Stomach (tissue), 9 donors: ENCODE data around the gene TTC7B. TPM values are rescaled to one million over a fixed set of nuclear protein-coding genes. Genes with fewer than 3 reads are reported as not detected.

Experiments used
- DNase-seq, 2 donors: peaks; one replicate each; pipeline versions ENCODE4 v3.0.0 to v3.0.0-alpha.2; 2013 to 2019
- H3K27ac ChIP-seq, 5 donors: fragments of 200-600 bp in 4 of 5; sonication (generic) in 4 of 5; one replicate each; pipeline ENCODE4 v1.5.1; 2013 to 2019; ENCODE audit warnings: mild to moderate bottlenecking in 1 of 5, moderate library complexity in 1 of 5
- H3K27me3 ChIP-seq, 3 donors: fragments of 200-600 bp; sonication (generic); one replicate each; pipeline ENCODE4 v1.5.1; 2017 to 2019; ENCODE audit warnings: mixed run types in 1 of 3
- H3K36me3 ChIP-seq, 4 donors: fragments of 200-600 bp; sonication (generic); 1 replicate in 3 of 4; 2 replicates in 1 of 4; pipeline ENCODE4 v1.5.1; 2016 to 2019
- H3K4me1 ChIP-seq, 4 donors: fragments of 200-600 bp; sonication (generic); one replicate each; pipeline ENCODE4 v1.5.1; 2016 to 2019
- H3K4me3 ChIP-seq, 4 donors: fragments of 200-600 bp; sonication (generic) in 3 of 4; one replicate each; pipeline ENCODE4 v1.5.1; 2016 to 2019; ENCODE audit warnings: mild to moderate bottlenecking in 1 of 4
- H3K9me3 ChIP-seq, 4 donors: fragments of 200-600 bp; sonication (generic); one replicate each; pipeline ENCODE4 v1.5.1; 2016 to 2019
- CTCF ChIP-seq, 7 experiments: fragments of 450-650 bp in 4 of 7; fragments of 200-600 bp in 3 of 7; sonication (generic) in 3 of 7; IDR thresholded peaks; one replicate each; pipeline ENCODE4 v1.5.1; 2016 to 2019; ENCODE audit warnings: antibody characterized with exemption in 7 of 7, control low read depth in 2 of 7, mild to moderate bottlenecking in 1 of 7
- EP300 ChIP-seq: sonication (generic); formaldehyde crosslinking; IDR thresholded peaks from one replicate; pipeline ENCODE4 v1.6.1; 2017; ENCODE audit warnings: antibody characterized with exemption
- POLR2A ChIP-seq, 4 donors: fragments of 450-650 bp; IDR thresholded peaks; one replicate each; pipeline ENCODE4 v1.6.1; 2016; ENCODE audit warnings: antibody characterized with exemption in 4 of 4, control low read depth in 2 of 4, mild to moderate bottlenecking in 1 of 4, moderate library complexity in 1 of 4
- POLR2AphosphoS5 ChIP-seq, 3 donors: sonication (generic); formaldehyde crosslinking; IDR thresholded peaks; one replicate each; pipeline ENCODE4 v1.6.1; 2016; ENCODE audit warnings: antibody characterized with exemption in 3 of 3
- WGBS, 5 donors: extraction: QIAGEN DNeasy Blood & Tissue Kit in 3 of 5; methylation state at CpG; one replicate each; pipeline versions ENCODE4 v1.1.5 to v1.1.7; 2013 to 2018; 5-methylcytosine and 5-hydroxymethylcytosine counted together
- intact Hi-C: fragments of 100-400 bp; cut with DNase I; formaldehyde crosslinking; loops from one replicate; pipeline ENCODE4 v1.15.1; 2023; ENCODE audit warnings: low total_unique reads
- polyA plus RNA-seq, 3 donors: library from polyadenylated mRNA; stranded (reverse); fragments of 200-250 nt; gene quantifications; one replicate each; pipeline ENCODE4 v1.2.3, GENCODE V29; 2013
- total RNA-seq, 5 donors: library from RNA; depleted of rRNA; stranded (reverse); fragments of >200 nt; gene quantifications; one replicate each; pipeline versions ENCODE4 v1.1.0 to v1.2.3, GENCODE V29; 2014 to 2016
- donor health status: healthy with polysubstance abuse.
- donor health status: Bipolar disorder and iron deficiency.
- donor health status: healthy.

The TTC7B gene
- total and polyA plus RNA-seq, 8 donors, result 6.8 to 110 (median 17.7) TPM

DNA sequence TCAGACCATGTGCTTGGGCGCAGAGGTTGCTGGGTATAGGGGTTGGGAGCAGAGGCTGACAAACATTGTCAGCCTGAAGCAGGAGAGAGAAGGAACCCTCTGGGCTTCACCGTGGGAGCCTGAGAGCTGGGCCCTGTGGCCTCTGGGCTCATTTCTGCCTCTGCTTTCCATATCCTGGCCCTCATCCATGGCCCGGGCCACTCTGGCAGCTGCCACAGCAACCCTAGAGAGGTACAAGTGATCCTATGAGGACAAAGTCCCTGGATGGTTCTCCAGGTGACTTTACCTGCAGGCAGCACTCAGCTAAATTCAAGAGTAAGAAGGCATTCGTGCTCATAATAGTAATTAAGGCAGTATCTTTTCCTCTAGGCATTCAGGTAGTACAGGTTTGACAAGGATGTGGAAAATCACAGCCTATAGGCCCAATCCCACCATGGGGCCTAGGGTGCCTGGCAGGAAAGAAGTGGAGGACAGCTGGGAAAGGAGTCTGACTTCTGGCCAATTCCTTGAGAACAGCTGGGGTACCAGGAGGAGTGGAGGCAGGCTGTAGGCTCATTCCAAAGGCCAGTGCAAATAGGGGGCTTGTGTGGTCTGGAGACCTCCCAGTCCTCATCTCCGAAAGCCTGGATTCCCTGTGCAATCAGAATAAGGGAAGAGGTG, 3.6 kb upstream of the TTC7B start:
- Histone ChIP-seq H3K27me3 (no peaks in the 10 kb centered on the region), H3K4me1 (peaks cover 12 to 17% (median 15%) of the 10 kb centered on the region in 4 donors), H3K4me3 (no peak overlapping the region), H3K27ac (no peak overlapping the region), H3K9me3 (peaks cover 4 to 21% (median 18%) of the 10 kb centered on the region in 4 donors), H3K36me3 (no peaks in the 10 kb centered on the region)
- peak; percentile 47 to 66 for DNase-seq
- intact Hi-C loops, result no loop called here
- TF ChIP-seq EP300 (no peak), POLR2A (IDR thresholded peaks at IDR 0.05) (no peak), POLR2AphosphoS5 (IDR thresholded peaks at IDR 0.05) (no peak)
- 56 to 84% (median 69%) methylated on average over 4 to 5 of the region's 5 CpGs for WGBS, 5 donors

- intact Hi-C loops, result no loop called here
- H3K4me3 ChIP-seq, result no peak overlapping the region
- 78 to 94% (median 84%) methylated on average over 3 of the region's 3 CpGs for WGBS, 5 donors
- no peaks in the 10 kb centered on the region for H3K27me3 ChIP-seq
- H3K36me3 ChIP-seq, result no peaks in the 10 kb centered on the region
- peaks cover 20 to 28% (median 24%) of the 10 kb centered on the region in 4 donors for H3K4me1 ChIP-seq
- TF ChIP-seq CTCF (IDR thresholded peaks at IDR 0.05), result no peak
- no peak for TF ChIP-seq POLR2A (IDR thresholded peaks at IDR 0.05)
- no peak for TF ChIP-seq POLR2AphosphoS5 (IDR thresholded peaks at IDR 0.05)
- no peak for TF ChIP-seq EP300
- DNase-seq, result no peak
- H3K27ac ChIP-seq, result no peak overlapping the region
- H3K9me3 ChIP-seq, result peaks cover 0 to 13% (median 7%) of the 10 kb centered on the region in 4 donors
These were observed 2.5 kb upstream of the TTC7B start for GRCh38 chr14:90818715-90819114.

DNA sequence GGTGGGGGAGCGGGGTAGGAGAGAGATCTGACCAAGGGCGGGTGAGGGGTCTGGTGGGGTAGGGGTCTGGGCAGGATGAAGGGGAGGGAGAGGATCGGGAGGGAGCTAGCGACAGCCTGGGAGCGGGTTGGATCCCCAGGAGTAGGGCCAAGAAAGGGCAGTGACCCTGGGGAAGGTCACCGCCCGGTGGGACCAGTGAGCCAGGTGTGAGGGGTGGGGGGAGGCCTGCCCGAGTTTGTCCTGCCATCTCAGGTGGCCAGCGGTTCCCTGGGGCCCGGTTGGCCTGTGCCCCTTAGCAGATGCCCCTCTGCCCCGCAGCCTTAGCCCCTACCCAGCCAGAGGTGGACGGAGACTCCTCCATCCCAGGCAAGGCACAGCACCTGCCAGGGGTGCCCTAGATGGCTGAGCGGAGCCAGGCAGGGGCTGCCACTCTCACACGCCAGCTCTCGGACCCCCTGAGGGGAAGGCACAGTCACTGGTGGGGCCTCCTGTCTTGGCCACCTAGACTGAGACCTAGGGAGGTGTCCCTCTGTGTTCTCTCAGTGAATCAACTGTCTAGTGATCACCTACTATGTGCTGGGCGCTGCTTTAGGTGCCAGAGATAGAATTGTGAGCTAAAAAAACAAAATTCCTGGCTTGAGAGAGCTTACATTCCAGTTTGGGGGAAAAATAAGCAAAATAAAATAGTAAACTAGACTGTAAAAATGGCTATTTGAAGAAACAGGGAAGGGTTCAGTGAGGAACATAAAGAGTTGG, 629 bp upstream of the TTC7B start:
- TF ChIP-seq CTCF (IDR thresholded peaks at IDR 0.05) (peak in 2 of 7 experiments; percentile 2 to 42), EP300 (no peak)
- intact Hi-C loops, result no loop called here
- Histone ChIP-seq H3K9me3 (no peaks in the 10 kb centered on the region), H3K4me3 (peak overlapping the region in 3 of 4 donors; percentile 24 to 34 (median 25)), H3K4me1 (peaks cover 20 to 46% (median 24%) of the 10 kb centered on the region in 4 donors), H3K27me3 (no peaks in the 10 kb centered on the region), H3K36me3 (no peaks in the 10 kb centered on the region), H3K27ac (peak overlapping the region in 1 of 5 donors; percentile 61)
- no peak for DNase-seq
- 37 to 46% (median 44%) methylated on average over 9 to 16 of the region's 16 CpGs for WGBS, 5 donors

DNA sequence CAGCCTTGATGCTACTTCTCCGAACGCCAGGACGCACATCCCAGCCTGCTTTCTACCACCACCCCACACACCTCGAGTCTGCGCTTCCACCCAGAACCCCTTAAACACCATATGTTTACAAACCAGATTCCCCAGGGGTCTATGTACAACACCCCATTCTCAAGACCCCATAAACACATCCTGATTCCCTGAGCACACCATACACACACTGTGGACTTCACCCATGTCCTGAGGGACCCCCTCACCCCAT, 733 bp downstream of the TTC7B start:
- H3K36me3 ChIP-seq, result no peaks in the 10 kb centered on the region
- TF ChIP-seq POLR2AphosphoS5 (IDR thresholded peaks at IDR 0.05) (no peak), POLR2A (IDR thresholded peaks at IDR 0.05) (no peak), CTCF (IDR thresholded peaks at IDR 0.05) (no peak), EP300 (no peak)
- no peaks in the 10 kb centered on the region for H3K9me3 ChIP-seq
- H3K4me1 ChIP-seq, result peaks cover 20 to 59% (median 24%) of the 10 kb centered on the region in 4 donors
- H3K27me3 ChIP-seq, result no peaks in the 10 kb centered on the region
- peak overlapping the region; percentile 64 to 78 (median 70) for H3K4me3 ChIP-seq
- H3K27ac ChIP-seq, result peak overlapping the region in 4 of 5 donors; percentile 7 to 77 (median 50)
- DNase-seq, result no peak
- WGBS, 5 donors, result 23 to 50% (median 34%) methylated on average over 5 of the region's 5 CpGs
- intact Hi-C loops, result no loop called here
